HG03039 (cell line): ENCODE results near the gene OR9Q1.
"Not testable (repeated sequence)": the region's sequence is repeated elsewhere in the genome, so short reads cannot be mapped to it uniquely, and the experiment has no call there.

Experiments used
- ATAC-seq: cut with Tn5 transposase; IDR thresholded peaks from one replicate; pipeline ENCODE4 v1.9.1; 2021; ENCODE audit warnings: mild to moderate bottlenecking, moderate library complexity; ENCODE audit not compliant: unreplicated experiment

OR9Q1 gene

GRCh38 chr11:58023435-58023931 is at the start of gene OR9Q1:
OR9Q1 (plus strand) TSS chr11:58023881; CDS start chr11:58179445, 155,564 bp downstream.
- ATAC-seq: no peak

GRCh38 chr11:57974132-57974531 is 49.5 kb upstream of the OR9Q1 start:
- ATAC-seq: no peak

GRCh38 chr11:57974848-57975601 is 48.7 kb upstream of the OR9Q1 start:
- no peak for ATAC-seq

GRCh38 chr11:57977709-57978108 is 46.0 kb upstream of the OR9Q1 start:
- no peak for ATAC-seq

GRCh38 chr11:57978686-57979531 is 44.8 kb upstream of the OR9Q1 start:
- no peak for ATAC-seq

GRCh38 chr11:57979532-57980079 is 44.1 kb upstream of the OR9Q1 start:
- ATAC-seq: no peak

GRCh38 chr11:57980201-57980600 is 43.5 kb upstream of the OR9Q1 start:
- no peak for ATAC-seq

GRCh38 chr11:57981536-57981935 is 42.1 kb upstream of the OR9Q1 start:
- ATAC-seq: no peak

GRCh38 chr11:57982776-57983175 is 40.9 kb upstream of the OR9Q1 start:
- ATAC-seq: no peak

- no peak for ATAC-seq
These were observed 40.5 kb upstream of the OR9Q1 start for GRCh38 chr11:57983191-57983590.

GRCh38 chr11:57999523-57999922 is 24.2 kb upstream of the OR9Q1 start:
- not testable (repeated sequence) for ATAC-seq

GRCh38 chr11:58000021-58000420 is 23.7 kb upstream of the OR9Q1 start:
- not testable (repeated sequence) for ATAC-seq

GRCh38 chr11:58000699-58001098 is 23.0 kb upstream of the OR9Q1 start:
- no peak for ATAC-seq

- ATAC-seq: no peak
These were observed 20.6 kb upstream of the OR9Q1 start for GRCh38 chr11:58003036-58003435.

GRCh38 chr11:58003591-58003990 is 20.1 kb upstream of the OR9Q1 start:
- no peak for ATAC-seq

- ATAC-seq: no peak
These were observed 19.0 kb upstream of the OR9Q1 start for GRCh38 chr11:58004664-58005063.

GRCh38 chr11:58006940-58007339 is 16.7 kb upstream of the OR9Q1 start:
- ATAC-seq: no peak

GRCh38 chr11:58011771-58012170 is 11.9 kb upstream of the OR9Q1 start:
- no peak for ATAC-seq

- ATAC-seq: no peak
These were observed 965 bp downstream of the OR9Q1 start for GRCh38 chr11:58024601-58025091.

GRCh38 chr11:58027341-58027740 is 3.7 kb downstream of the OR9Q1 start:
- ATAC-seq: no peak

GRCh38 chr11:58028687-58029411 is 5.2 kb downstream of the OR9Q1 start:
- no peak for ATAC-seq
